Naive thymus-derived CD4-positive, alpha-beta T cell (primary cell): ENCODE measurements around the gene TIAM1. TPM values are rescaled to one million over a fixed set of nuclear protein-coding genes. Genes with fewer than 3 reads are reported as not detected.
A peak's percentile ranks its signal among the peaks of the same experiment; 100 is the strongest.

ENCODE experiments used
- ATAC-seq: fragments of 150-1000 bp; cut with Tn5 transposase; 2 replicates; pipeline ENCODE4 v1.10.0; 2021; ENCODE audit warnings: mild to moderate bottlenecking, moderate library complexity
- CTCF ChIA-PET: fragments of 350-600 bp; sonication (Branson Sonifier 250); formaldehyde crosslinking; loops from one replicate; lab custom pipeline; 2021; ENCODE audit warnings: antibody characterized with exemption; lab: Charles Lee
- POLR2A ChIA-PET: fragments of 350-600 bp; sonication (Branson Sonifier 250); formaldehyde crosslinking; loops from one replicate; lab custom pipeline; 2021; ENCODE audit warnings: antibody characterized with exemption, inconsistent platforms; lab: Charles Lee
- DNase-seq, 9 donors: peaks; one replicate each; pipeline versions ENCODE4 v3.0.0 to v3.0.0-alpha.2; 2020 to 2022; ENCODE audit warnings: mixed read lengths in 1 of 9
- H3K27ac ChIP-seq: one replicate; pipeline ENCODE4 v1.7.0; 2013; ENCODE audit warnings: mild to moderate bottlenecking, low read depth, low read length, moderate library complexity
- H3K27me3 ChIP-seq, 2 donors: one replicate each; pipeline ENCODE4 v1.7.0; 2013; ENCODE audit warnings: low read length in 2 of 2, mild to moderate bottlenecking in 2 of 2, moderate library complexity in 2 of 2; ENCODE audit not compliant: control insufficient read depth in 2 of 2, insufficient read depth in 2 of 2
- H3K36me3 ChIP-seq, 3 experiments: 1 replicate in 2 of 3; 2 replicates in 1 of 3; pipeline ENCODE4 v1.7.0; 2013; ENCODE audit warnings: low read length in 3 of 3, mild to moderate bottlenecking in 3 of 3, moderate library complexity in 1 of 3; ENCODE audit not compliant: insufficient read depth in 3 of 3, control insufficient read depth in 2 of 3
- H3K4me1 ChIP-seq, 2 donors: one replicate each; pipeline ENCODE4 v1.7.0; 2013; ENCODE audit warnings: low read length in 2 of 2, mild to moderate bottlenecking in 2 of 2, moderate library complexity in 1 of 2; ENCODE audit not compliant: control insufficient read depth in 2 of 2, insufficient read depth in 2 of 2
- H3K4me3 ChIP-seq: 2 replicates; pipeline ENCODE4 v1.7.0; 2013; ENCODE audit warnings: mild to moderate bottlenecking, low read length
- H3K9me3 ChIP-seq, 3 experiments: 1 replicate in 2 of 3; 2 replicates in 1 of 3; pipeline ENCODE4 v1.7.0; 2013; ENCODE audit warnings: low read length in 3 of 3; ENCODE audit not compliant: control insufficient read depth in 2 of 3
- H3K27ac Mint-ChIP-seq, 9 donors: one replicate each; pipeline ENCODE4 v1.8.0; 2020 to 2022; ENCODE audit warnings: mixed read lengths in 9 of 9, mild to moderate bottlenecking in 8 of 9, moderate library complexity in 5 of 9, inconsistent platforms in 2 of 9
- H3K27me3 Mint-ChIP-seq, 5 donors: one replicate each; pipeline ENCODE4 v1.8.0; 2021 to 2022; ENCODE audit warnings: mixed read lengths in 5 of 5, mild to moderate bottlenecking in 1 of 5
- H3K36me3 Mint-ChIP-seq, 5 donors: one replicate each; pipeline ENCODE4 v1.8.0; 2020 to 2022; ENCODE audit warnings: mixed read lengths in 5 of 5, mild to moderate bottlenecking in 3 of 5, inconsistent platforms in 1 of 5
- H3K4me1 Mint-ChIP-seq, 7 donors: one replicate each; pipeline ENCODE4 v1.8.0; 2020 to 2022; ENCODE audit warnings: mixed read lengths in 7 of 7, mild to moderate bottlenecking in 3 of 7, inconsistent platforms in 1 of 7
- H3K4me3 Mint-ChIP-seq, 10 donors: one replicate each; pipeline ENCODE4 v1.8.0; 2020 to 2022; ENCODE audit warnings: mild to moderate bottlenecking in 10 of 10, mixed read lengths in 10 of 10, moderate library complexity in 6 of 10, inconsistent platforms in 2 of 10
- H3K9me3 Mint-ChIP-seq, 11 donors: one replicate each; pipeline ENCODE4 v1.8.0; 2020 to 2022; ENCODE audit warnings: mixed read lengths in 11 of 11, mild to moderate bottlenecking in 4 of 11, inconsistent platforms in 1 of 11, moderate library complexity in 1 of 11
- intact Hi-C, 2 donors: fragments of 100-400 bp; cut with micrococcal nuclease; formaldehyde crosslinking; loops; one replicate each; pipeline ENCODE4 v1.15.1; 2023
- polyA plus RNA-seq, 2 donors: library from polyadenylated mRNA; unstranded; fragments of 300-500 nt; fragmentation: Illumina TruSeq; gene quantifications; one replicate each; pipeline ENCODE4 v1.2.3, GENCODE V29; 2021
- total RNA-seq, 6 experiments: library from RNA in 5 of 6; stranded (reverse) in 5 of 6; gene quantifications; 1 replicate in 5 of 6; 2 replicates in 1 of 6; pipeline ENCODE4 v1.2.3 and lab custom pipeline; 2021 to 2026

The TIAM1 gene
- total and polyA plus RNA-seq, 7 experiments from 2014 or later, result 24.8 to 103 (median 73.9) TPM

GRCh38 chr21:31275901-31276300 lies 68.2 kb downstream of the TIAM1 start:
- Histone ChIP-seq H3K27ac (no peak overlapping the region), H3K4me1 (peaks cover 0 to 4% of the 10 kb centered on the region in 2 donors), H3K4me3 (no peak overlapping the region), H3K36me3 (no peaks in the 10 kb centered on the region), H3K27me3 (no peaks in the 10 kb centered on the region), H3K9me3 (no peaks in the 10 kb centered on the region)
- DNase-seq, result no peak
- ATAC-seq, result no peak
- Mint-ChIP-seq H3K9me3 (peaks cover 0 to 9% (median 4%) of the 10 kb centered on the region in 11 donors), H3K27ac (no peak overlapping the region), H3K4me3 (no peak overlapping the region), H3K36me3 (peaks cover 0 to 27% (median 7%) of the 10 kb centered on the region in 5 donors), H3K27me3 (no peaks in the 10 kb centered on the region), H3K4me1 (peaks cover 0 to 8% (median 0%) of the 10 kb centered on the region in 7 donors)
- intact Hi-C loops, result no loop called here
- CTCF ChIA-PET, result no interaction called here
- POLR2A ChIA-PET, result no interaction called here

GRCh38 chr21:31273278-31273677 lies 70.8 kb downstream of the TIAM1 start:
- intact Hi-C loops, result no loop called here
- POLR2A ChIA-PET, result no interaction called here

GRCh38 chr21:31268090-31268489 lies 76.0 kb downstream of the TIAM1 start:
- DNase-seq (peak in 4 of 9 donors; percentile 10 to 37 (median 16)), ATAC-seq (no peak)
- POLR2A ChIA-PET, result interaction anchor here (0.6 to 0.9 kb wide), 2 partner anchors 18 to 114 kb away, joined by 3 to 4 read pairs; no protein-coding TSS in a partner anchor
- no peak overlapping the region for H3K27ac ChIP-seq
- peaks cover 0 to 1% of the 10 kb centered on the region in 2 donors for H3K4me1 ChIP-seq
- CTCF ChIA-PET, result interaction anchor here (1.3 kb wide), 1 partner anchor 11 kb away, joined by 3 read pairs; no protein-coding TSS in a partner anchor
- H3K36me3 ChIP-seq, result no peaks in the 10 kb centered on the region
- Mint-ChIP-seq H3K27ac (peak overlapping the region in 7 of 9 donors; percentile 0 to 49 (median 10)), H3K36me3 (peaks cover 0 to 53% (median 4%) of the 10 kb centered on the region in 5 donors), H3K27me3 (peaks cover 0 to 15% (median 0%) of the 10 kb centered on the region in 5 donors), H3K9me3 (peaks cover 0 to 5% (median 0%) of the 10 kb centered on the region in 11 donors), H3K4me1 (peaks cover 9 to 35% (median 28%) of the 10 kb centered on the region in 7 donors), H3K4me3 (peak overlapping the region; percentile 31 to 72 (median 62))
- intact Hi-C loops, result no loop called here
- no peaks in the 10 kb centered on the region for H3K9me3 ChIP-seq
- no peaks in the 10 kb centered on the region for H3K27me3 ChIP-seq
- H3K4me3 ChIP-seq, result peak overlapping the region; percentile 39

More at GRCh38 chr21:31273278-31273677, 70.8 kb downstream of the TIAM1 start:
- Histone ChIP-seq H3K4me1 (peaks cover 0 to 4% of the 10 kb centered on the region in 2 donors), H3K4me3 (no peak overlapping the region), H3K27me3 (no peaks in the 10 kb centered on the region), H3K36me3 (no peaks in the 10 kb centered on the region), H3K27ac (no peak overlapping the region), H3K9me3 (no peaks in the 10 kb centered on the region)
- DNase-seq (peak in 1 of 9 donors; percentile 35), ATAC-seq (no peak)
- no peak overlapping the region for H3K27ac Mint-ChIP-seq
- peaks cover 0 to 33% (median 7%) of the 10 kb centered on the region in 5 donors for H3K36me3 Mint-ChIP-seq
- peak overlapping the region in 1 of 10 donors; percentile 1 for H3K4me3 Mint-ChIP-seq
- no peaks in the 10 kb centered on the region for H3K27me3 Mint-ChIP-seq
- peaks cover 1 to 15% (median 3%) of the 10 kb centered on the region in 7 donors for H3K4me1 Mint-ChIP-seq
- peaks cover 0 to 10% (median 4%) of the 10 kb centered on the region in 11 donors for H3K9me3 Mint-ChIP-seq
- CTCF ChIA-PET, result no interaction called here

- H3K36me3 ChIP-seq, result no peaks in the 10 kb centered on the region
- no peak for DNase-seq
- no peaks in the 10 kb centered on the region for H3K4me1 ChIP-seq
- H3K27me3 Mint-ChIP-seq, result peaks cover 0 to 15% (median 0%) of the 10 kb centered on the region in 5 donors
- peak overlapping the region in 8 of 10 donors; percentile 46 to 72 (median 64) for H3K4me3 Mint-ChIP-seq
- intact Hi-C loops, result no loop called here
- no peak overlapping the region for H3K27ac ChIP-seq
- H3K4me3 ChIP-seq, result peak overlapping the region; percentile 39
- H3K9me3 Mint-ChIP-seq, result peaks cover 0 to 5% (median 0%) of the 10 kb centered on the region in 11 donors
- ChIA-PET CTCF (interaction anchor here (0.6 to 1.3 kb wide), 2 partner anchors 12 to 309 kb away, joined by 3 to 4 read pairs; no protein-coding TSS in a partner anchor), POLR2A (interaction anchor here (0.6 to 0.9 kb wide), 3 partner anchors 18 to 113 kb away, joined by 3 to 4 read pairs (median 4); no protein-coding TSS in a partner anchor)
- H3K27me3 ChIP-seq, result no peaks in the 10 kb centered on the region
- H3K27ac Mint-ChIP-seq, result peak overlapping the region in 4 of 9 donors; percentile 0 to 49 (median 6)
- peaks cover 8 to 35% (median 28%) of the 10 kb centered on the region in 7 donors for H3K4me1 Mint-ChIP-seq
- peaks cover 0 to 52% (median 4%) of the 10 kb centered on the region in 5 donors for H3K36me3 Mint-ChIP-seq
- ATAC-seq, result no peak
- H3K9me3 ChIP-seq, result no peaks in the 10 kb centered on the region
Measured at GRCh38 chr21:31267644-31268043, 76.4 kb downstream of the TIAM1 start.

GRCh38 chr21:31266241-31266640 lies 77.8 kb downstream of the TIAM1 start:
- Histone ChIP-seq H3K27ac (no peak overlapping the region), H3K4me1 (no peaks in the 10 kb centered on the region), H3K4me3 (no peak overlapping the region), H3K36me3 (no peaks in the 10 kb centered on the region), H3K9me3 (no peaks in the 10 kb centered on the region), H3K27me3 (no peaks in the 10 kb centered on the region)
- DNase-seq (no peak), ATAC-seq (no peak)
- Mint-ChIP-seq H3K36me3 (peaks cover 0 to 46% (median 4%) of the 10 kb centered on the region in 5 donors), H3K4me3 (peak overlapping the region in 3 of 10 donors; percentile 18 to 56 (median 54)), H3K4me1 (peaks cover 8 to 35% (median 27%) of the 10 kb centered on the region in 7 donors), H3K27ac (no peak overlapping the region), H3K27me3 (peaks cover 0 to 15% (median 0%) of the 10 kb centered on the region in 5 donors), H3K9me3 (peaks cover 0 to 5% (median 0%) of the 10 kb centered on the region in 11 donors)
- intact Hi-C loops, result no loop called here
- ChIA-PET POLR2A (no interaction called here), CTCF (no interaction called here)

- ChIA-PET POLR2A (no interaction called here), CTCF (no interaction called here)
- H3K4me3 Mint-ChIP-seq, result peak overlapping the region; percentile 13 to 77 (median 58)
- no peaks in the 10 kb centered on the region for H3K27me3 ChIP-seq
- intact Hi-C loops, result no loop called here
- peaks cover 0 to 2% (median 0%) of the 10 kb centered on the region in 11 donors for H3K9me3 Mint-ChIP-seq
- no peak overlapping the region for H3K27ac ChIP-seq
- no peak for DNase-seq
- no peak for ATAC-seq
- peaks cover 0 to 15% (median 0%) of the 10 kb centered on the region in 5 donors for H3K27me3 Mint-ChIP-seq
- no peaks in the 10 kb centered on the region for H3K36me3 ChIP-seq
- H3K4me1 Mint-ChIP-seq, result peaks cover 8 to 35% (median 27%) of the 10 kb centered on the region in 7 donors
- peaks cover 0 to 41% (median 3%) of the 10 kb centered on the region in 5 donors for H3K36me3 Mint-ChIP-seq
- H3K4me1 ChIP-seq, result no peaks in the 10 kb centered on the region
- no peaks in the 10 kb centered on the region for H3K9me3 ChIP-seq
- no peak overlapping the region for H3K4me3 ChIP-seq
- H3K27ac Mint-ChIP-seq, result no peak overlapping the region
Measured at GRCh38 chr21:31265366-31266013, 78.6 kb downstream of the TIAM1 start.
